ENCODE results near the gene BCAS1.

DNA sequence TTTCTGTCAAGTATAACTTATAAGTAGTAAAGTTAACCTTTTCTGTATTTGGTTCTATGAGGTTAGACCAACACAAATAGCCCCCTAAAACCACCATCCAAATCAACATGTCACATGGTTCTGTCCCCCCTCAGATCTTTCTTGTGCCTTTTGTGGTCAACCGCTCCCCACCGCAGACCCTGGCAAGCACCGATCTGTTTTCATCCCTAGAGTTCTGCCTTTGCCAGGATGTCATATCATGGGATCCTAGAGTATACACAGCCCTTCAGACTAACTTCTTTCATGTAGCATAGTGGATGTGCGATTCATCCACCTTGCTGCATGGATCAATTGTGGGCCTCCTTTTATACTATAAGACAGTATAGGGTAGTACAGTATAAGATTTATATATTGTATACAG is 124.3 kb downstream of the BCAS1 start:
- TF ChIP-seq, protein P1, sequence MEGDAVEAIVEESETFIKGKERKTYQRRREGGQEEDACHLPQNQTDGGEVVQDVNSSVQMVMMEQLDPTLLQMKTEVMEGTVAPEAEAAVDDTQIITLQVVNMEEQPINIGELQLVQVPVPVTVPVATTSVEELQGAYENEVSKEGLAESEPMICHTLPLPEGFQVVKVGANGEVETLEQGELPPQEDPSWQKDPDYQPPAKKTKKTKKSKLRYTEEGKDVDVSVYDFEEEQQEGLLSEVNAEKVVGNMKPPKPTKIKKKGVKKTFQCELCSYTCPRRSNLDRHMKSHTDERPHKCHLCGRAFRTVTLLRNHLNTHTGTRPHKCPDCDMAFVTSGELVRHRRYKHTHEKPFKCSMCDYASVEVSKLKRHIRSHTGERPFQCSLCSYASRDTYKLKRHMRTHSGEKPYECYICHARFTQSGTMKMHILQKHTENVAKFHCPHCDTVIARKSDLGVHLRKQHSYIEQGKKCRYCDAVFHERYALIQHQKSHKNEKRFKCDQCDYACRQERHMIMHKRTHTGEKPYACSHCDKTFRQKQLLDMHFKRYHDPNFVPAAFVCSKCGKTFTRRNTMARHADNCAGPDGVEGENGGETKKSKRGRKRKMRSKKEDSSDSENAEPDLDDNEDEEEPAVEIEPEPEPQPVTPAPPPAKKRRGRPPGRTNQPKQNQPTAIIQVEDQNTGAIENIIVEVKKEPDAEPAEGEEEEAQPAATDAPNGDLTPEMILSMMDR (IDR thresholded peaks at IDR 0.05; ENCODE audit: extremely low read depth in 1 of 2, insufficient read depth in 1 of 2, low read depth in 1 of 2, low read length in 2 of 2), result no peak
- TF ChIP-seq, protein P2, sequence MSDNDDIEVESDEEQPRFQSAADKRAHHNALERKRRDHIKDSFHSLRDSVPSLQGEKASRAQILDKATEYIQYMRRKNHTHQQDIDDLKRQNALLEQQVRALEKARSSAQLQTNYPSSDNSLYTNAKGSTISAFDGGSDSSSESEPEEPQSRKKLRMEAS (IDR thresholded peaks at IDR 0.05; ENCODE audit: insufficient read depth, insufficient read length), result no peak
- TF ChIP-seq POLR2A (IDR thresholded peaks at IDR 0.05; ENCODE audit: low read depth, low read length), result no peak
- TF ChIP-seq GATA2 (IDR thresholded peaks at IDR 0.05; ENCODE audit: insufficient read depth, insufficient read length, low read depth, low read length), result no peak
- no peak for TF ChIP-seq EZH2 (IDR thresholded peaks at IDR 0.05; ENCODE audit: borderline replicate concordance, low read depth, low read length, severe bottlenecking)
- no peak for TF ChIP-seq POLR2AphosphoS5 (IDR thresholded peaks at IDR 0.05; ENCODE audit: insufficient read depth, low read depth, low read length)
- TF ChIP-seq JUN (IDR thresholded peaks at IDR 0.05; ENCODE audit: borderline replicate concordance, insufficient read depth, insufficient read length, low read depth), result no peak
